GM19351 (cell line): Measurements from ENCODE around the gene VPS16.
"Not testable (repeated sequence)": the region's sequence is repeated elsewhere in the genome, so short reads cannot be mapped to it uniquely, and the experiment has no call there.

Experiments
- ATAC-seq: cut with Tn5 transposase; IDR thresholded peaks from one replicate; pipeline ENCODE4 v1.9.1; 2021; ENCODE audit warnings: mild to moderate bottlenecking, moderate library complexity; ENCODE audit not compliant: unreplicated experiment

The VPS16 gene

DNA sequence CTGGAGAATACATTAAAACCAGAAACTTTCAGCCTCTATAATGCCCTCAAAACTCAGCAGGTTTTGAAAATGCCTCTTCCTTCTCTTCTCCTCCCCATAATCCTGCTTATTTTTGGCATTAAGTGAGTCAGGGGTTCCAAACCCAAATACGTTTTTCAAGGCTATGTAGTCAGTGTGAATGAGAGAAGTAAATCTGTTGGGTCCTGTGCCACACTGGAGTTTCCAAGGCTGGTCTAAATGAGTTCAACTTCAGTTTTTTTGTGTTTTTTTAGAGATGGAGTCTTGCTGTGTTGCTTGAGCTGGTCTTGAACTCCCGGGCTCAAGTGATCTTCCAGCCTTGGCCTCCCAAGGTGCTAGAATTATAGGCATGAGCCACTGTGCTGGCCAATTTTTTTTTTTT is 53.7 kb downstream of the VPS16 start:
- no peak for ATAC-seq

DNA sequence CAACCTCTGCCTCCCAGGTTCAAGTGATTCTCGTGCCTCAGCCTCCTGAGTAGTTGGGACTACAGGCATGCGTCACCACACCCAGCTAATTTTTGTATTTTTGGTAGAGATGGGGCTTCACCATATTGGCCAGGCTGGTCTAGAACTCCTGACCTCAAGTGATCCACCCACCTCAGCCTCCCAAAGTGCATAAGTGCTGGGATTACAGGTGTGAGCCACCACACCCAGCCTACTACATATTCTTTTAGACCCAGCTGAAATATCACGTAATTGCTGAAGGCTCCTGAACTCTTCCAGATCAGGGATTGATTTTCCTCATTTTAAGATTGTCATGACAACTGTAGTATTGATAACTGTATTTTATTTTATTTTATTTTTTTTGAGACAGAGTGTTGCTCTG is 54.6 kb downstream of the VPS16 start:
- not testable (repeated sequence) for ATAC-seq

DNA sequence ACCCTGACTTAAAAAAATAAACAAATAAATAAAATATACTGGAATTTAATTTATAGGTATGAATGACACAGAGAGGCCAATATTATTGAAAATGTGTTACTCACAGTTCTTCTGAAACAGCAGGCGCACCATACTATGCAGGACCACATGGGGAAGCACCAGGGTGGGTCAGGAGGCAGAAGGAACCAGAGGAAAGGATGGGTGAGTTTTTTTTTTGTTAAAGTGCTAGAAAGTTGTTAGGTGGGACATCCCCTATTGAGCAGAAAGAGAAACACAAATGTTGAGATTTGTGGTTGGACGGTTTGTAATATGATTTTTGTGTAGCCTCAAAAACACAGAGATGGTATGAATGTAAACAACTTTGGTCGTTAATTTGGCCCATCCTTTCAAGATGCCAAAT is 58.7 kb downstream of the VPS16 start:
- no peak for ATAC-seq

DNA sequence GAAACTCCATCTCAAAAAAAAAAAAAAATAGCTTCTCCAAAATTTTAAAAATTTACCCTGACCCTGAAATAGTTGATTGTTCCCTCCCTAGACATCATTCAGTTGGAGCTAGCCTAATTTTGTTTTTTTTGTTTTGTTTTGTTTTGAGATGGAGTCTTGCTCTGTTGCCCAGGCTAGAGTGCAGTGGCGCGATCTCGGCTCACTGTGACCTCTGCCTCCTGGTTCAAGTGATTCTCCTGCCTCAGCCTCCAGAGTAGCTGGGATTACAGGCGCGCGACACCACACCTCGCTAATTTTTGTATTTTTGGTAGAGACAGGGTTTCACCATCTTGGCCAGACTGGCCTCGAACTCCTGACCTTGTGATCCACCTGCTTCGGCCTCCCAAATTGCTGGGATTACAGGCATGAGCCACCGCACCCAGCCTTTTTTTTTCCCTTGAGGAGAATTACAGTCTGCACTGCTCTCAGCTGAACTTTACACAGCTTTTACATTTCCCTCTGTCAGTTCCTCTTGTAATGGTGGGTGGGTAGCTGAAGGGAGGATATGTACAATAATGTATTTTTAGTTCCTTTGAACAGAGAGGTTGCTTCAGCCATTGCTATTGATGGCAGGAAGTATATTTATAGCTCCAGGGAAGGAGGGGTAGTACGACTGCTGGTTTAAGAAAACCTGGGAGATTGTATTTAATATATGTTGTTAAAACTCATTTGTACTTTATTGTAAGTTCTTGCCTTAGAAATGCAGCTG is 60.5 kb downstream of the VPS16 start:
- ATAC-seq = no peak

DNA sequence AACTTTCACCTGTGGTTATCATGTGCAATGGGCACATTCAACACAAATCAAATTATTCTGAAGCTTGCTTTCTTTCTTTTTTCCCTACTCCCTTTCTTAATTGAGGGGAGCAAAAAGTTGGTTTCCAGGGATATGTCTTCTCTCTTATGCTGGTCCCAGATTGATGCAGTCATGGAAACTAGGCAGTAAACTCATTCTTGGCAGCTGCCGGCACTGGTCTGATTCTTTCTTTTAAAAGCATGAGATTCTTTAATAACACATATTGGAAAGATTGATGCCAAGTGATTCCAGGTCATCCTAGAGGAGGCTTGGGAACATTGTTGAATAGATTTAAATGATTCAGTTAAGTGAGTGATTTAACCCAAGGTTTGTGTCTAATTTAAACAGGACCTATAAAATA is 61.7 kb downstream of the VPS16 start:
- ATAC-seq = no peak

DNA sequence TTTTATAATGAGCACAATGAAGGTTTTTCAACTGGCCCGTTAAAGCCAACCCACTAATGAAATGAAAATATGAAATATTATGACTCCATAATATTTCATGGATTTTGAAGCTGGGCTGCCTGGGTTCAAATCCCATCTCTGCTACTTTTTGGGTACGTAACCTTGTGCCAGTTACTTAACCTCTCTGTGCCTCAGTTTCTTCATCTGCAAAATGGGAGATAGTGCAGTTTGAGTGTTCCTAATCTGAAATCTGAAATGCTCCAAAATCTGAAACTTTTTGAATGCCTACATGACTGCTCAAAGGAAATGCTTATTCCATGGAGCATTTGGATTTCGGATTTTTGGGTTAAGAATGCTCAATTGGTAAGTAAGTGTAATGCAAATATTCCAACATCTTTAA is 62.3 kb downstream of the VPS16 start:
- ATAC-seq = no peak

DNA sequence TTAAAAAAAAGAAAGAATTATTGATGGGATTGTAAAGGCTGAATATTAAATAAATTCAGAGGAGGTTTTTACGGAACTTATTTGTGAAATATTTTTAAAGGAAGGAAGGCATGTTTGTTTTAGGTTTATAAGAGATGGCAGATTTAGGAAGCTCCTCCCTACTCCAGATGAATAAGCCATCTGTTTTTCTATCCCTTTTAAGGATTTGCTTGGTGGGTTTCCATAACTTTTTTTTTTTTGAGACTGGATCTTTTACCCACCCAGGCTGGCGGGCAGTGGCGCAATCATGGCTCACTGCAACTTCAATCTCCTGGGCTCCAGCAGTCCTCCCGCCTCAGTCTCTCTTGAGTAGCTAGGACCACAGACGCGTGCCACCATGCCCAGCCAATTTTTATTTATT is 63.1 kb downstream of the VPS16 start:
- ATAC-seq = no peak

DNA sequence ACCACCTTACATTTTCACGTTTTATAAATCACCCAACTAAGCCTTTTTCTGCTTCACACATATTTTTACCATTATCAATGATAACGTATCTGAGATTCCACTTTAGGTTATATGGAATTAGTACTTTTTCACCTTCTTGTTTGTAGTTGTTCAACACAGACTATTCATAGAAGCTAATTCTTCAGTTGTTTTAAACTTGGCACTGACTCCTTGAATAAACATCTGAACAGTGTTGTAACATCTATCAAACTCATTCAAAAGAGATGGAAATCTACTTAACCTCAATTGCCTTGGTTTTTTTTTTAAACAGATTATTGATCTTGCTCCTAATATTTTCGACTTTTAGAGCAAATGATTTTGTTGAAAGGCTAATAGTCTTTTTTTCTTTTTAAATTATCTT is 67.0 kb downstream of the VPS16 start:
- no peak for ATAC-seq

DNA sequence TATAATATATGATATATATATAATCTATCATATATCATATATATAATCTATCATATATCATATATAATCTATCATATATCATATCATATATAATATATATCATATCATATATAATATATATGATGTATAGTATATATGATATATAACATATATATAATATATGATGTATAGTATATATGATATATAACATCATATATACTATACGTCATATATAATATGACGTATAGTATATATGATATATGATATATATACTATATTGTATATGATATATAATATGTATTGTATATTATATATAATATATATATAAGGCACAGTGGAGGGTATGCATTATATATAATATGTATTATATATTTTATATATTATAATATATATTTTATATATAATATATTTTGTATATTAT is 69.4 kb downstream of the VPS16 start:
- no peak for ATAC-seq

DNA sequence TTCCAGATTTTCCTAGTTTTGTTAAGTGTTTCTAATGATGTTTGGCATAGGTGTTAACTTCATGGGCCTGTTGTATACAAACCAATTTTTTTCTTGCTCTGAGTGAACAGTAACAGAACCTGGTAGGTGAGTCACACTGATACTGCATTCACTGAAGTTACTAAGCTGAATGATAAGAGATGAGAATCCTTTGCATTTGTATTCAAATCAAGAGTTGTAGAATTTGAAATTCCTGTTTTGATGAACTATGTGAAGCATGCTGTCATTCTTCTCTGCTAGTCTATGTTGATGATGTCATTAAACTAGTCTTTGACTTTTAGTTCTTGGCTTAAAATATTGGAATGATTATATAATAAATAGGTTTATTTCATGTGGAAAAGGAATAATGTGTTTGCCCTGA is 70.7 kb downstream of the VPS16 start:
- no peak for ATAC-seq

DNA sequence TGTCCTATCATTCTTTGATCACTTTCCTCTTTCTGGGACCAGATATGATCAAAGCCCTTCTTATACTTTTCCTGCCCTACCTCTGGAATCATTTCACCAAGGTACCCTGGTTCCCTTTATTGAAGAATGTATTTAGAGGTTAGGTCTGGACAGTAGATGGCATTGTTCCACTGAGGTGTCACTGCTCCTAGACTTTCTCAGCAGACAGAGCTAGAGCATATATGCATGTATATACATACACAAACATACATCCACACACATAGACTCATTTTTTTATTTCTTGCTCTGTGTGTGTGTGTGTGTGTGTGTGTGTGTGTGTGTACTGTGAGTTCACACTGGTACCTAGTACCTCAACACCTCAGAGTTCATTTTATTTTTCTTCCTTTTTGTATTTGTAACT is 73.6 kb downstream of the VPS16 start:
- no peak for ATAC-seq
